Measurements from ENCODE around the gene IRF4.

- no peak for TF ChIP-seq TAF1 (IDR thresholded peaks at IDR 0.05; ENCODE audit: borderline replicate concordance, low read depth, low read length)
- TF ChIP-seq POLR2AphosphoS5 (IDR thresholded peaks at IDR 0.05; ENCODE audit: low read depth, low read length), result no peak
- TF ChIP-seq POLR2A (IDR thresholded peaks at IDR 0.05; ENCODE audit: low read depth, low read length), result no peak
Observed at GRCh38 chr6:448296-449056, 56.9 kb downstream of the IRF4 start.
